GM12878 (cell line): Measurements from ENCODE around the gene PITPNB. TPM values are rescaled to one million over a fixed set of nuclear protein-coding genes. Genes with fewer than 3 reads are reported as not detected.

Experiments
- ATAC-seq: fragments of 200-7000 bp; cut with Tn5 transposase; 3 replicates; pipeline ENCODE4 v1.9.1; 2020; ENCODE audit warnings: mild to moderate bottlenecking, moderate library complexity
- BruUV-seq: library from RNA; stranded (reverse); fragments of 400-500 nt; replicated peaks from 2 replicates; lab custom pipeline; 2021; lab: Mats Ljungman, UMichigan
- CTCF ChIA-PET: fragments of 300-600 bp; sonication (Branson Sonifier 250); formaldehyde crosslinking; extraction: SDS; loops from one replicate; lab custom pipeline; 2021; ENCODE audit warnings: inconsistent platforms; lab: Yijun Ruan, JAX
- POLR2A ChIA-PET: fragments of 350-600 bp; formaldehyde crosslinking; extraction: SDS; loops from one replicate; lab custom pipeline; 2021; ENCODE audit warnings: inconsistent platforms; lab: Charles Lee
- RAD21 ChIA-PET: fragments of 300-600 bp; sonication (Branson Sonifier 250); formaldehyde crosslinking; loops from one replicate; lab custom pipeline; 2023; ENCODE audit warnings: antibody characterized with exemption; ENCODE audit not compliant: unreplicated experiment; lab: Charles Lee
- SMC1A ChIA-PET: fragments of 300-600 bp; sonication (Branson Sonifier 250); formaldehyde crosslinking; loops from one replicate; lab custom pipeline; 2023; ENCODE audit not compliant: unreplicated experiment, uncharacterized antibody; lab: Charles Lee
- DNase-seq: peaks from one replicate; pipeline ENCODE4 v3.0.0-alpha.2; 2011; ENCODE audit warnings: low read depth, low spot score
- FAIRE-seq: peaks from 3 replicates; lab custom pipeline; 2011; peaks lifted over from hg19 to GRCh38; lab: Jason Lieb, UNC
- H2AFZ ChIP-seq: 2 replicates; pipeline ENCODE4 v1.6.0; 2011; ENCODE audit warnings: low read depth, low read length, control low read depth; ENCODE audit not compliant: control insufficient read depth
- H3K27ac ChIP-seq: 2 replicates; pipeline ENCODE4 v1.5.1; 2011; ENCODE audit warnings: control low read depth; ENCODE audit not compliant: control insufficient read depth, insufficient read depth
- H3K27me3 ChIP-seq, 2 experiments: replicated peaks in 1 of 2; 2 replicates each; pipeline versions ENCODE4 v1.6.0 to v1.6.1; 2011; ENCODE audit warnings: low read length in 1 of 2; ENCODE audit not compliant: control insufficient read depth in 2 of 2, insufficient read depth in 2 of 2
- H3K36me3 ChIP-seq, 2 experiments: 2 replicates each; pipeline ENCODE4 v1.5.1; 2011; ENCODE audit warnings: low read length in 1 of 2; ENCODE audit not compliant: control insufficient read depth in 2 of 2, insufficient read depth in 2 of 2
- H3K4me1 ChIP-seq: 2 replicates; pipeline ENCODE4 v1.6.1; 2011; ENCODE audit warnings: mild to moderate bottlenecking, low read length, moderate library complexity, mixed read lengths; ENCODE audit not compliant: control insufficient read depth, insufficient read depth
- H3K4me2 ChIP-seq: 2 replicates; pipeline ENCODE4 v1.6.0; 2011; ENCODE audit warnings: control low read depth; ENCODE audit not compliant: control insufficient read depth, insufficient read depth
- H3K4me3 ChIP-seq: fragments of 200-600 bp; sonication (generic); 2 replicates; pipeline ENCODE4 v1.5.1; 2016
- H3K79me2 ChIP-seq: 2 replicates; pipeline ENCODE4 v1.6.0; 2011; ENCODE audit warnings: low read length; ENCODE audit not compliant: control insufficient read depth, insufficient read depth
- H3K9ac ChIP-seq: 2 replicates; pipeline ENCODE4 v1.8.0; 2011; ENCODE audit warnings: low read length, control low read depth, mixed read lengths; ENCODE audit not compliant: control insufficient read depth, insufficient read depth
- H3K9me3 ChIP-seq: replicated peaks from 3 replicates; pipeline ENCODE4 v1.5.1; 2011; ENCODE audit warnings: mild to moderate bottlenecking, low read length; ENCODE audit not compliant: control insufficient read depth, insufficient read depth
- H4K20me1 ChIP-seq: 2 replicates; pipeline ENCODE4 v1.6.0; 2011; ENCODE audit not compliant: control insufficient read depth, insufficient read depth
- HDAC6 ChIP-seq: fragments of 200-600 bp; sonication (generic); IDR thresholded peaks from one replicate; pipeline ENCODE4 v1.8.0; 2017; ENCODE audit warnings: antibody characterized with exemption; ENCODE audit not compliant: unreplicated experiment
- NFIC ChIP-seq: IDR thresholded peaks from 2 replicates; pipeline ENCODE4 v1.6.1; 2012; ENCODE audit warnings: low read depth, mild to moderate bottlenecking, inconsistent platforms, low read length, moderate library complexity
- NFXL1 ChIP-seq: fragments of 450-650 bp; IDR thresholded peaks from 2 replicates; pipeline ENCODE4 v1.6.1; 2017; ENCODE audit warnings: antibody characterized with exemption, mild to moderate bottlenecking, borderline replicate concordance
- NR2C1 ChIP-seq: fragments of 450-650 bp; IDR thresholded peaks from 2 replicates; pipeline ENCODE4 v1.6.1; 2017; ENCODE audit warnings: antibody characterized with exemption, mild to moderate bottlenecking, moderate library complexity
- RELB ChIP-seq: fragments of 450-650 bp; IDR thresholded peaks from 2 replicates; pipeline ENCODE4 v1.6.1; 2017; ENCODE audit warnings: low read depth, mild to moderate bottlenecking, moderate library complexity
- TBL1XR1 ChIP-seq: IDR thresholded peaks from 2 replicates; pipeline ENCODE4 v1.6.1; 2012; ENCODE audit warnings: low read depth, low read length, improper control_type of control experiment
- TCF7 ChIP-seq: IDR thresholded peaks from 2 replicates; pipeline ENCODE4 v1.6.1; 2014; ENCODE audit warnings: antibody characterized with exemption, borderline replicate concordance
- YY1 ChIP-seq: IDR thresholded peaks from 2 replicates; pipeline ENCODE4 v1.6.1; 2011; ENCODE audit warnings: low read depth, mild to moderate bottlenecking, low read length
- ZBTB4 ChIP-seq: fragments of 450-650 bp; formaldehyde crosslinking; IDR thresholded peaks from 2 replicates; pipeline ENCODE4 v1.4.0; 2022; ENCODE audit warnings: mild to moderate bottlenecking, moderate library complexity
- ZBTB40 ChIP-seq: fragments of 450-650 bp; IDR thresholded peaks from 2 replicates; pipeline ENCODE4 v1.6.1; 2016; ENCODE audit warnings: mild to moderate bottlenecking, moderate library complexity, borderline replicate concordance
- WGBS: methylation state at CpG from one replicate; pipeline ENCODE4 v1.1.6; 2016; ENCODE audit warnings: low lambda C conversion rate; ENCODE audit not compliant: insufficient replicate concordance, insufficient coverage; ENCODE audit errors: missing lambda C conversion rate; 5-methylcytosine and 5-hydroxymethylcytosine counted together
- in situ Hi-C: fragments of 300-500 bp; cut with MboI; formaldehyde crosslinking; loops from 9 replicates; pipeline ENCODE4 v1.14.3; 2018; ENCODE audit warnings: mixed read lengths
- intact Hi-C: fragments of 100-400 bp; cut with micrococcal nuclease; formaldehyde crosslinking; loops from one replicate; pipeline ENCODE4 v1.14.2; 2022; ENCODE audit not compliant: unreplicated experiment
- polyA plus RNA-seq, 11 experiments: library from polyadenylated mRNA; depleted of rRNA in 4 of 11; unstranded in 6 of 11; stranded (reverse) in 5 of 11; fragments of >200 nt; fragmentation: Nextera tagmentation in 4 of 11; fragmentation: Illumina TruSeq in 1 of 11; extraction: Ambion mirVana in 4 of 11; extraction: Trizol in 1 of 11; gene quantifications; 1 replicate in 1 of 11; 2 replicates in 10 of 11; pipeline versions ENCODE4 v1.2.1 to v1.2.3, GENCODE V29; 2011 to 2016; ENCODE audit warnings: inconsistent platforms in 2 of 11, missing spikeins in 2 of 11, low read depth in 1 of 11
- total RNA-seq, 4 experiments: library from RNA; depleted of rRNA in 3 of 4; stranded (reverse); fragments of >200 nt in 3 of 4; fragmentation: Illumina TruSeq in 1 of 4; extraction: Trizol in 1 of 4; gene quantifications; 2 replicates each; pipeline versions ENCODE4 v1.2.1 to v1.2.3, GENCODE V29; 2013 to 2021

Gene PITPNB
- total and polyA plus RNA-seq, 10 of the 15 experiments (the other 5 are each of a cell fraction or from before 2014, with no cell fraction given), result 19.7 to 116 (median 64.9) TPM

GRCh38 chr22:27867953-27868731, 50.9 kb downstream of the PITPNB start (continued):
- TF ChIP-seq TCF7, result no peak

- WGBS, result 47% methylated on average over 4 of the region's 4 CpGs
- H2AFZ ChIP-seq, result no peak overlapping the region
- H3K9ac ChIP-seq, result no peak overlapping the region
- peaks cover 10% of the 10 kb centered on the region; the same call in 1 of the 2 replicates for H3K4me1 ChIP-seq
- DNase-seq (no peak), ATAC-seq (peak; percentile 59), FAIRE-seq (no peak)
- no TSS peak for BruUV-seq
- in situ Hi-C loops (no loop called here), intact Hi-C loops (no loop called here)
- no peaks in the 10 kb centered on the region for H3K27me3 ChIP-seq
- H3K36me3 ChIP-seq, result peaks cover 3 to 29% of the 10 kb centered on the region in 2 experiments
- CTCF ChIA-PET, result interaction anchor here (3.1 kb wide), 1 partner anchor 12 kb away, joined by 26 read pairs; no protein-coding TSS in a partner anchor
- SMC1A ChIA-PET, result interaction anchor here (1.0 to 2.0 kb wide), 2 partner anchors 13 to 733 kb away, joined by 3 to 5 read pairs; no protein-coding TSS in a partner anchor
- peaks cover 2% of the 10 kb centered on the region; the same call in 1 of the 2 replicates for H3K79me2 ChIP-seq
- POLR2A ChIA-PET, result no interaction called here
- H3K4me2 ChIP-seq, result no peak overlapping the region
- no peak overlapping the region; the same call in 1 of the 2 replicates for H3K27ac ChIP-seq
- no peaks in the 10 kb centered on the region for H4K20me1 ChIP-seq
- RAD21 ChIA-PET, result no interaction called here
- H3K9me3 ChIP-seq, result no peaks in the 10 kb centered on the region
- no peak overlapping the region for H3K4me3 ChIP-seq
- TF ChIP-seq RELB (0 out of 2 replicates have a peak, but pooled peaks have one; percentile 17), HDAC6 (no peak), NFXL1 (no peak), YY1 (no peak), ZBTB4 (CRISPR knock-in tag) (no peak), NR2C1 (no peak), ZBTB40 (no peak), TBL1XR1 (no peak), NFIC (no peak)
These were observed 51.7 kb downstream of the PITPNB start for GRCh38 chr22:27867085-27867952.
